Thyroid gland (tissue), 4 donors: Measurements from ENCODE around the gene KRTAP12-1. TPM values are rescaled to one million over a fixed set of nuclear protein-coding genes. Genes with fewer than 3 reads are reported as not detected.
"Not testable (repeated sequence)": the region's sequence is repeated elsewhere in the genome, so short reads cannot be mapped to it uniquely, and the experiment has no call there.

Experiments
- DNase-seq, 2 donors: peaks; one replicate each; pipeline ENCODE4 v3.0.0-alpha.2; 2019
- H3K27ac ChIP-seq, 3 donors: fragments of 200-600 bp; sonication (generic); 1 replicate in 2 of 3; 2 replicates in 1 of 3; pipeline ENCODE4 v1.5.1; 2016 to 2019; ENCODE audit warnings: mild to moderate bottlenecking in 1 of 3, moderate library complexity in 1 of 3
- H3K27me3 ChIP-seq: fragments of 200-600 bp; sonication (generic); one replicate; pipeline ENCODE4 v1.5.1; 2019
- H3K36me3 ChIP-seq, 2 donors: fragments of 200-600 bp; sonication (generic); one replicate each; pipeline ENCODE4 v1.5.1; 2016 to 2019
- H3K4me1 ChIP-seq, 2 donors: fragments of 200-600 bp; sonication (generic); one replicate each; pipeline ENCODE4 v1.5.1; 2017 to 2019
- H3K4me3 ChIP-seq, 3 donors: fragments of 200-600 bp; sonication (generic); replicated peaks in 1 of 3; 1 replicate in 2 of 3; 2 replicates in 1 of 3; pipeline ENCODE4 v1.5.1; 2016; ENCODE audit warnings: mild to moderate bottlenecking in 1 of 3
- H3K9me3 ChIP-seq: fragments of 200-600 bp; sonication (generic); one replicate; pipeline ENCODE4 v1.5.1; 2017
- POLR2A ChIP-seq, 2 donors: fragments of 450-650 bp; IDR thresholded peaks; one replicate each; pipeline ENCODE4 v1.6.1; 2017; ENCODE audit warnings: antibody characterized with exemption in 2 of 2, mild to moderate bottlenecking in 2 of 2, moderate library complexity in 1 of 2
- WGBS, 2 donors: methylation state at CpG; one replicate each; pipeline ENCODE4 v1.1.5; 2017; 5-methylcytosine and 5-hydroxymethylcytosine counted together
- intact Hi-C: fragments of 100-400 bp; cut with DNase I; formaldehyde crosslinking; loops from one replicate; pipeline ENCODE4 v1.15.1; 2023
- total RNA-seq, 4 donors: library from RNA; depleted of rRNA; stranded (reverse); fragments of >200 nt; gene quantifications; one replicate each; pipeline ENCODE4 v1.2.3, GENCODE V29; 2016
- TF ChIP-seq, protein P1 (sequence below), 6 experiments: fragments of 200-600 bp in 3 of 6; fragments of 450-650 bp in 3 of 6; sonication (generic) in 3 of 6; IDR thresholded peaks; one replicate each; pipeline ENCODE4 v1.5.1; 2016 to 2019; ENCODE audit warnings: antibody characterized with exemption in 6 of 6, mild to moderate bottlenecking in 2 of 6, inconsistent platforms in 1 of 6, moderate library complexity in 1 of 6

The KRTAP12-1 gene
- total RNA-seq, 4 donors from 2014 or later = 0.78 TPM; not detected in 3

GRCh38 chr21:44686843-44687561 is 5.0 kb upstream of the KRTAP12-1 start:
- intact Hi-C loops = no loop called here
- no peaks in the 10 kb centered on the region for H3K4me1 ChIP-seq
- H3K9me3 ChIP-seq = no peaks in the 10 kb centered on the region
- no peaks in the 10 kb centered on the region for H3K27me3 ChIP-seq
- H3K36me3 ChIP-seq = no peaks in the 10 kb centered on the region
- 77 to 83% methylated on average over 21 to 24 of the region's 25 CpGs for WGBS, 2 donors
- no peak overlapping the region for H3K27ac ChIP-seq
- no peak for DNase-seq
- TF ChIP-seq POLR2A (IDR thresholded peaks at IDR 0.05) = no peak
- TF ChIP-seq, protein P1, sequence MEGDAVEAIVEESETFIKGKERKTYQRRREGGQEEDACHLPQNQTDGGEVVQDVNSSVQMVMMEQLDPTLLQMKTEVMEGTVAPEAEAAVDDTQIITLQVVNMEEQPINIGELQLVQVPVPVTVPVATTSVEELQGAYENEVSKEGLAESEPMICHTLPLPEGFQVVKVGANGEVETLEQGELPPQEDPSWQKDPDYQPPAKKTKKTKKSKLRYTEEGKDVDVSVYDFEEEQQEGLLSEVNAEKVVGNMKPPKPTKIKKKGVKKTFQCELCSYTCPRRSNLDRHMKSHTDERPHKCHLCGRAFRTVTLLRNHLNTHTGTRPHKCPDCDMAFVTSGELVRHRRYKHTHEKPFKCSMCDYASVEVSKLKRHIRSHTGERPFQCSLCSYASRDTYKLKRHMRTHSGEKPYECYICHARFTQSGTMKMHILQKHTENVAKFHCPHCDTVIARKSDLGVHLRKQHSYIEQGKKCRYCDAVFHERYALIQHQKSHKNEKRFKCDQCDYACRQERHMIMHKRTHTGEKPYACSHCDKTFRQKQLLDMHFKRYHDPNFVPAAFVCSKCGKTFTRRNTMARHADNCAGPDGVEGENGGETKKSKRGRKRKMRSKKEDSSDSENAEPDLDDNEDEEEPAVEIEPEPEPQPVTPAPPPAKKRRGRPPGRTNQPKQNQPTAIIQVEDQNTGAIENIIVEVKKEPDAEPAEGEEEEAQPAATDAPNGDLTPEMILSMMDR (IDR thresholded peaks at IDR 0.05) = no peak
- no peak overlapping the region for H3K4me3 ChIP-seq

GRCh38 chr21:44686000-44686781 is 4.2 kb upstream of the KRTAP12-1 start:
- no peak overlapping the region for H3K4me3 ChIP-seq
- TF ChIP-seq POLR2A (IDR thresholded peaks at IDR 0.05) = no peak
- TF ChIP-seq, protein P1 (IDR thresholded peaks at IDR 0.05) = no peak
- no peak overlapping the region for H3K27ac ChIP-seq
- H3K4me1 ChIP-seq = no peaks in the 10 kb centered on the region
- no peaks in the 10 kb centered on the region for H3K9me3 ChIP-seq
- WGBS, 2 donors = 56 to 70% methylated on average over 8 to 10 of the region's 14 CpGs
- no peak for DNase-seq
- no peaks in the 10 kb centered on the region for H3K36me3 ChIP-seq
- H3K27me3 ChIP-seq = no peaks in the 10 kb centered on the region
- intact Hi-C loops = no loop called here

GRCh38 chr21:44685050-44685449 is 3.1 kb upstream of the KRTAP12-1 start:
- WGBS, 2 donors = 70 to 75% methylated on average over 4 to 6 of the region's 6 CpGs
- H3K27ac ChIP-seq, intact Hi-C loops, H3K4me1 ChIP-seq, H3K9me3 ChIP-seq, H3K36me3 ChIP-seq, H3K4me3 ChIP-seq, DNase-seq, H3K27me3 ChIP-seq: not testable (repeated sequence)

DNA sequence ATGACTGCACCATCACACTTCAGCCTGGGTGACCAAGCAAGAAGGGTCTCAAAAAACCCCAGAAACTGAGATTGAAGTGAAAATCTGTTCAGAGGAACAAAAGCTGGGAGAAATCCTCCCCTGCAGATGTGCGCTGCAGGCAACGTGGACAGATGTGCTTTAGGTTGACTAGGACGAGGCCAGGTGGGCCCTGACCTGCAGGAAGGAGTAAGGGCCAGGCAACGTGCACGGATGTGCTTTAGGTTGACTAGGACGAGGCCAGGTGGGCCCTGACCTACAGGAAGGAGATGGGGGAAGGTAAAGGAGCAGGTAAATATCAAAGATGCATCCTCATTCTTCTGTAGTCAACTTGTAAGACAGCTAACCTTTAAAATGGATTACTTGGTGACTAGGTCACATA is 2.5 kb upstream of the KRTAP12-1 start:
- Histone ChIP-seq H3K4me1 (no peaks in the 10 kb centered on the region), H3K27me3 (no peaks in the 10 kb centered on the region), H3K9me3 (no peaks in the 10 kb centered on the region), H3K27ac (no peak overlapping the region), H3K4me3 (no peak overlapping the region), H3K36me3 (no peaks in the 10 kb centered on the region)
- TF ChIP-seq, protein P1 (IDR thresholded peaks at IDR 0.05) = no peak
- no peak for TF ChIP-seq POLR2A (IDR thresholded peaks at IDR 0.05)
- WGBS, 2 donors = 65 to 73% methylated on average over 6 of the region's 6 CpGs
- intact Hi-C loops = no loop called here
- DNase-seq = no peak

DNA sequence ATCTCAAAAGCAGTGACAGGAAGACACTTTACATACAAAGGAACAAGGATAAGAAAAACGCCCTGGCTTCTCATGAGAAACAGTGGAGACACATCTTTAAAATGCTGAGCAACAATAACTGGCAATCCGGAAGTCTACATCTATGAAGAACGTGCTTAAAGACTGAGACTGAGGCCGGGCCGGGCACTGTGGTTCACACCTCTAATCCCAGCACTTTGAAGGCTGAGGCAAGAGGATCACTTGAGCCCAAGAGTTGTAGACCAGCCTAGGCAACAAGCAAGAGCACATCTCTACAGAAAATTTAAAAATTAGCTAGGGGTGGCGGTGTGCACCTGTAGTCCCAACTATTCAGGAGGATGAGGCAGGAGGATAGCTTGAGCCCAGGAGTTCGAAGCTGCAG is 2.1 kb upstream of the KRTAP12-1 start:
- intact Hi-C loops = no loop called here
- Histone ChIP-seq H3K4me1 (no peaks in the 10 kb centered on the region), H3K27ac (no peak overlapping the region), H3K36me3 (no peaks in the 10 kb centered on the region), H3K4me3 (no peak overlapping the region), H3K9me3 (no peaks in the 10 kb centered on the region), H3K27me3 (no peaks in the 10 kb centered on the region)
- no peak for DNase-seq
- 78 to 81% methylated on average over 7 of the region's 7 CpGs for WGBS, 2 donors
- TF ChIP-seq, protein P1 (IDR thresholded peaks at IDR 0.05) = no peak
- TF ChIP-seq POLR2A (IDR thresholded peaks at IDR 0.05) = no peak
